Choroid plexus epithelial cell (primary cell): Measurements from ENCODE around the gene NFATC1.
A peak's percentile ranks its signal among the peaks of the same experiment; 100 is the strongest.

Experiments used
- DNase-seq: peaks from one replicate; pipeline ENCODE4 v3.0.0-alpha.2; 2010; ENCODE audit warnings: low read depth
- H3K4me3 ChIP-seq: 2 replicates; pipeline ENCODE4 v1.5.1; 2011; ENCODE audit warnings: low read depth, mild to moderate bottlenecking, control low read depth, low read length, moderate library complexity
- CTCF ChIP-seq: conservative IDR thresholded peaks from 2 replicates; pipeline ENCODE4 v1.5.1; 2011; ENCODE audit warnings: low read depth, mild to moderate bottlenecking, control low read depth, inconsistent platforms, low read length, moderate library complexity

NFATC1 gene

DNA sequence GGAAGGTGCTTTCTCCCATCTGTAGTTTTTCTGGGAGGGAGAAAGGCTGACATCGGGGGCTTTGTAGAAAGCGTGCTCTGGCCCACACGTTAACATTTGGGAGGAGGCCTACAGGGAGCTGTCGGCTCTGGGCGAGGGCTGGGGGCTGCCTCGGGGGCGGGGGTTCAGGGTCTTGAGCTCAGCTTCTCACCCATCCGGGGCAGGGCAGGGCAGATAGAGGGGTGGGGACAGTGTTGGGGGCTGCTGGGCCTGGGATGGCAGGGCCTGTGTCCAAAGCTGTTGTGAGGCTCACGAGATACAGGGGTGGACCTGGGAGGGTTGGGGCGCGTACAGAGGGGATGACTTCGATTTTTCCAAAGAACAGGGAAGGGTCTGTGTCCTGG lies 27.0 kb downstream of the NFATC1 start:
- TF ChIP-seq CTCF: no peak
- no peak overlapping the region for H3K4me3 ChIP-seq
- DNase-seq: no peak

GRCh38 chr18:79423211-79424007 lies 27.7 kb downstream of the NFATC1 start:
- H3K4me3 ChIP-seq: no peak overlapping the region
- no peak for TF ChIP-seq CTCF
- no peak for DNase-seq

DNA sequence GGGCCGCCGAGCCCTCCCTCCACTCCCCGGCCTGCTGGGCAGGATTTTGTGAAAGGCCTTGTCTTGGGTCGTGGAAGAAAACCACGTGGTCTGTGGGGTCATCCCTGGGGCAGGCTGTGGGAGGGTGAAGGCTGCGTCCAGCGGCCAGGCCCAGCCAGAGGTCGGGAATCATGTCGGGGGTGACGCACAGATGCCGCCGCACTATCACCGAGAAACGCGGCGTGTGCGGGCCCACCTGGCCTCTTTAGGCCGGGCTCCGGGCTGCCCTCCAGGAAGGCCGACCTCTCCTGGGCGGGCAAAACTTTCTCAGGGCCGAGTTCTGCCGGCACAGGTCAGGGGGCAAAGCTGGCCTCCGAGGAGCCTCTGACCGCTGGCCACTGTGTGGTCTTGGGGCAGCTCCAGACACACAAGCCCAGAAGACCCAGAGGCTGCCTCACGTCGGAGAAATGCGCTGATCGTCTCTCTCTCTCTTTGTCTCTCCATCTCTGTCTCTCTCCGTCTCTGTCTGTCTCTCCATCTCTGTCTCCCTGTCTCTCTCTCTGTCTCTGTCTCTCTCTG lies 28.4 kb downstream of the NFATC1 start:
- peak; percentile 51 for DNase-seq
- TF ChIP-seq CTCF: no peak
- H3K4me3 ChIP-seq: no peak overlapping the region

GRCh38 chr18:79424880-79425568 lies 29.3 kb downstream of the NFATC1 start:
- no peak overlapping the region for H3K4me3 ChIP-seq
- DNase-seq: no peak
- no peak for TF ChIP-seq CTCF

DNA sequence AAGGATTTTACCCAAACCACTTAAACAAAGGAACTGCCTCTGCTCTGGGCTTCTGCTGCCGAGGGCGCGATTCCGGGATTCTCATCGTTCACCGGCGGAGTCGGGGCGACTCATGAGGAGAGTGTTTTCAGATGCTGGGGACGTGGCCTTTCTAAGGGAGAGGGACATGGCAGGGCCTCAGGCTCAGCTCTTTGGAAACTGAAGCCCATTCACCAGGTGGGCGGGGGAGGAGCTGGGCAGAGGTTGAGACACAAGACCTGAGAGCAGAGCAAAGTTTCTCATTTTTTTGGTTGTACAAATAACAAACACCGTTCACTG lies 29.8 kb downstream of the NFATC1 start:
- no peak for TF ChIP-seq CTCF
- no peak overlapping the region for H3K4me3 ChIP-seq
- DNase-seq: no peak

GRCh38 chr18:79426376-79427300 lies 30.9 kb downstream of the NFATC1 start:
- no peak for TF ChIP-seq CTCF
- H3K4me3 ChIP-seq: no peak overlapping the region
- no peak for DNase-seq
